ENCODE data around the gene GLIS2. TPM values are rescaled to one million over a fixed set of nuclear protein-coding genes. Genes with fewer than 3 reads are reported as not detected.

GLIS2 gene
- total RNA-seq, 2 experiments from 2014 or later, result not detected

DNA sequence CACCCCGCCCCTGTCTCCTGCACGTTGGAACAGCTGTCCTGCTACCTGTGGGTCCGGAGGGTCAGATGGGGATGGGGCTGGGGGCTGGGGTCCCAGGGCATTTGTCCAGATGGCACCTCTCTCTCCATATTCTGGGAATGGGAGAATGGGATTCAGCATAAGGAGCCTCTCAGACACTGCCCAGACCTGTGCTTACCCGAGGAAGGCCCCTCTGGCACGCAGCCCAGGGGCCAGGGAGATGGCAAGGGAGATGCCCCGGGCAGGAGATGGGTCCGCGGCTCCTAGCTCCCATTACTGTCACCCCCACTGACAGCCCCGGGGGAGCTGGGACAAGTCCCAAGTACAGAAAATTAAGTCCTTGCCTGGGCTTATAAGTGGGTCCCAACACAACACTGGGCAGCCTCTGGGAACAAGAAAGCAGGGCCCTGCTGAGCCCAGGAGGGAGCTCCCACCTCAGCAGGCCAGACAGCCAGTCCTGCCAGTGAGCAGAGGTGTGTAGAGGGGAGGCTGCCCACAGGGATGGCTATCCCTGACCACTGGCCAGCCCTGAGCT lies 57.6 kb downstream of the GLIS2 start:
- H3K27ac ChIP-seq (ENCODE audit: low read depth in 1 of 2, low read length in 2 of 2), result no peak overlapping the region
- H3K36me3 ChIP-seq (ENCODE audit: insufficient read depth, low read length), result peaks cover 35% of the 10 kb centered on the region
- peaks cover 44% of the 10 kb centered on the region for H3K4me1 Mint-ChIP-seq (ENCODE audit: low read depth)
- peaks cover 23% of the 10 kb centered on the region for H3K36me3 Mint-ChIP-seq (ENCODE audit: low read depth)
- peaks cover 71% of the 10 kb centered on the region for H3K4me1 ChIP-seq (ENCODE audit: insufficient read depth, low read length)
- H3K9me3 ChIP-seq (ENCODE audit: control insufficient read depth in 1 of 2, insufficient read depth in 1 of 2, low read length in 2 of 2), result no peaks in the 10 kb centered on the region
- ChIA-PET CTCF (interaction anchor here (1.1 to 1.5 kb wide), 3 partner anchors 14 to 175 kb away, joined by 3 to 4 read pairs (median 4); no protein-coding TSS in a partner anchor), POLR2A (interaction anchor here (1.1 kb wide), 1 partner anchor 42 kb away, joined by 3 read pairs; no protein-coding TSS in a partner anchor)
- TF ChIP-seq, protein P1, sequence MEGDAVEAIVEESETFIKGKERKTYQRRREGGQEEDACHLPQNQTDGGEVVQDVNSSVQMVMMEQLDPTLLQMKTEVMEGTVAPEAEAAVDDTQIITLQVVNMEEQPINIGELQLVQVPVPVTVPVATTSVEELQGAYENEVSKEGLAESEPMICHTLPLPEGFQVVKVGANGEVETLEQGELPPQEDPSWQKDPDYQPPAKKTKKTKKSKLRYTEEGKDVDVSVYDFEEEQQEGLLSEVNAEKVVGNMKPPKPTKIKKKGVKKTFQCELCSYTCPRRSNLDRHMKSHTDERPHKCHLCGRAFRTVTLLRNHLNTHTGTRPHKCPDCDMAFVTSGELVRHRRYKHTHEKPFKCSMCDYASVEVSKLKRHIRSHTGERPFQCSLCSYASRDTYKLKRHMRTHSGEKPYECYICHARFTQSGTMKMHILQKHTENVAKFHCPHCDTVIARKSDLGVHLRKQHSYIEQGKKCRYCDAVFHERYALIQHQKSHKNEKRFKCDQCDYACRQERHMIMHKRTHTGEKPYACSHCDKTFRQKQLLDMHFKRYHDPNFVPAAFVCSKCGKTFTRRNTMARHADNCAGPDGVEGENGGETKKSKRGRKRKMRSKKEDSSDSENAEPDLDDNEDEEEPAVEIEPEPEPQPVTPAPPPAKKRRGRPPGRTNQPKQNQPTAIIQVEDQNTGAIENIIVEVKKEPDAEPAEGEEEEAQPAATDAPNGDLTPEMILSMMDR (IDR thresholded peaks at IDR 0.05), result no peak
- intact Hi-C loops (cut with DNase I, micrococcal nuclease), result loop anchor here (2.0 to 5.0 kb wide), 2 partner anchors 13 to 39 kb away; no protein-coding TSS in a partner anchor
- H3K27me3 Mint-ChIP-seq, result no peaks in the 10 kb centered on the region
- H3K4me3 ChIP-seq (ENCODE audit: low read length), result no peak overlapping the region
- H3K27me3 ChIP-seq (ENCODE audit: control insufficient read depth in 1 of 2, insufficient read depth in 2 of 2, low read length in 2 of 2), result no peaks in the 10 kb centered on the region
- H3K4me3 Mint-ChIP-seq, result peak overlapping the region; percentile 79
- H3K27ac Mint-ChIP-seq, result peak overlapping the region; percentile 77
- peak; percentile 2 for ATAC-seq (ENCODE audit: poor library complexity)
- no peaks in the 10 kb centered on the region for H3K9me3 Mint-ChIP-seq
- no peak for DNase-seq

GRCh38 chr16:4373909-4374742 lies 58.3 kb downstream of the GLIS2 start:
- Histone ChIP-seq H3K36me3 (ENCODE audit: insufficient read depth, low read length) (peaks cover 39% of the 10 kb centered on the region), H3K27me3 (ENCODE audit: control insufficient read depth in 1 of 2, insufficient read depth in 2 of 2, low read length in 2 of 2) (no peaks in the 10 kb centered on the region), H3K9me3 (ENCODE audit: control insufficient read depth in 1 of 2, insufficient read depth in 1 of 2, low read length in 2 of 2) (no peaks in the 10 kb centered on the region), H3K27ac (ENCODE audit: low read depth in 1 of 2, low read length in 2 of 2) (no peak overlapping the region), H3K4me1 (ENCODE audit: insufficient read depth, low read length) (peaks cover 78% of the 10 kb centered on the region), H3K4me3 (ENCODE audit: low read length) (no peak overlapping the region)
- Mint-ChIP-seq H3K36me3 (ENCODE audit: low read depth) (peaks cover 27% of the 10 kb centered on the region), H3K27me3 (no peaks in the 10 kb centered on the region), H3K9me3 (no peaks in the 10 kb centered on the region), H3K27ac (peak overlapping the region; percentile 81), H3K4me1 (ENCODE audit: low read depth) (peaks cover 44% of the 10 kb centered on the region), H3K4me3 (peak overlapping the region; percentile 79)
- ChIA-PET CTCF (interaction anchor here (1.1 to 1.5 kb wide), 2 partner anchors 15 to 29 kb away, joined by 3 to 4 read pairs; no protein-coding TSS in a partner anchor), POLR2A (interaction anchor here (1.1 kb wide), 2 partner anchors 23 to 42 kb away, joined by 3 to 4 read pairs; partner anchors contain the start of gene PAM16)
- peak; percentile 12 for ATAC-seq (ENCODE audit: poor library complexity)
- DNase-seq, result peak in 3 of 14 experiments; percentile 24 to 65 (median 51)
- intact Hi-C loops (cut with DNase I, micrococcal nuclease), result loop anchor here (2.0 to 5.0 kb wide), 2 partner anchors 13 to 38 kb away; no protein-coding TSS in a partner anchor
- TF ChIP-seq, protein P1 (IDR thresholded peaks at IDR 0.05), result no peak

DNA sequence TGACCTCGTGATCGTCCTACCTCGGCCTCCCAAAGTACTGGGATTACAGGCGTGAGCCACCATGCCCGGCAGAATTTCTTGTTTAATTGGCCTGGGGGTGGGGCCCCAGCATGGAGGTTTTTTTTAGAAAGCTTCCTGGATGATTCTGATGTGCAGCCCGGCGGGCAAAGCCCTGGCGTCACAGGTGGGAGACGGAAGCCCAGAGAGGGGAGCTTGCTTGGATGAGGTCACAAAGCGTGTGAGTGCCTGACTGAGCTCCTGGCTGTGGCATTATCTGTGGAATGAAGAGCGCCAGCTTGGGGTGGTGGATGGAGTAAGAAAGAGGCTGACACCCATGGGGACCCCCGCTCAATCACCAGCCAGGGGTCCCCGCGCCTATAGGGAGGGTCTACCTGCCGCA lies 59.9 kb downstream of the GLIS2 start:
- no peaks in the 10 kb centered on the region for H3K9me3 ChIP-seq (ENCODE audit: control insufficient read depth in 1 of 2, insufficient read depth in 1 of 2, low read length in 2 of 2)
- ChIA-PET CTCF (no interaction called here), POLR2A (no interaction called here)
- H3K27me3 ChIP-seq (ENCODE audit: control insufficient read depth in 1 of 2, insufficient read depth in 2 of 2, low read length in 2 of 2), result no peaks in the 10 kb centered on the region
- no peaks in the 10 kb centered on the region for H3K9me3 Mint-ChIP-seq
- H3K4me3 Mint-ChIP-seq, result peak overlapping the region; percentile 73
- no peak for DNase-seq
- peak overlapping the region; percentile 81 for H3K27ac Mint-ChIP-seq
- no peak overlapping the region for H3K4me3 ChIP-seq (ENCODE audit: low read length)
- no peak overlapping the region for H3K27ac ChIP-seq (ENCODE audit: low read depth in 1 of 2, low read length in 2 of 2)
- H3K27me3 Mint-ChIP-seq, result no peaks in the 10 kb centered on the region
- intact Hi-C loops (cut with DNase I, micrococcal nuclease), result no loop called here
- ATAC-seq (ENCODE audit: poor library complexity), result no peak
- H3K4me1 Mint-ChIP-seq (ENCODE audit: low read depth), result peaks cover 39% of the 10 kb centered on the region
- H3K36me3 Mint-ChIP-seq (ENCODE audit: low read depth), result peaks cover 40% of the 10 kb centered on the region
- peaks cover 77% of the 10 kb centered on the region for H3K4me1 ChIP-seq (ENCODE audit: insufficient read depth, low read length)
- H3K36me3 ChIP-seq (ENCODE audit: insufficient read depth, low read length), result peaks cover 43% of the 10 kb centered on the region
- TF ChIP-seq, protein P1 (IDR thresholded peaks at IDR 0.05), result no peak

Data from CD4-positive, alpha-beta T cell (primary cell).